Gastrocnemius medialis (tissue), 4 donors: ENCODE measurements around the gene OR2C1. TPM values are rescaled to one million over a fixed set of nuclear protein-coding genes. Genes with fewer than 3 reads are reported as not detected.

Experiments used
- ATAC-seq, 2 donors: fragments of 150-250 bp; one replicate each; pipeline ENCODE4 v1.9.1; 2016
- DNase-seq, 2 donors: peaks; one replicate each; pipeline ENCODE4 v3.0.0-alpha.2; 2019
- H3K27ac ChIP-seq, 4 donors: fragments of 200-600 bp; sonication (generic); 1 replicate in 1 of 4; 2 replicates in 3 of 4; pipeline ENCODE4 v1.5.1; 2016 to 2018; ENCODE audit warnings: mild to moderate bottlenecking in 2 of 4, moderate library complexity in 1 of 4
- H3K27me3 ChIP-seq, 3 donors: fragments of 200-600 bp; sonication (generic) in 2 of 3; 1 replicate in 1 of 3; 2 replicates in 2 of 3; pipeline versions ENCODE4 v1.5.1 to v1.6.0; 2016 to 2019; ENCODE audit warnings: mild to moderate bottlenecking in 1 of 3, moderate library complexity in 1 of 3
- H3K36me3 ChIP-seq, 2 donors: fragments of 200-600 bp; sonication (generic) in 1 of 2; one replicate each; pipeline ENCODE4 v1.5.1; 2017 to 2018
- H3K4me1 ChIP-seq, 2 donors: fragments of 200-600 bp; sonication (generic) in 1 of 2; one replicate each; pipeline ENCODE4 v1.5.1; 2016 to 2017; ENCODE audit warnings: mild to moderate bottlenecking in 2 of 2
- H3K4me3 ChIP-seq, 4 donors: fragments of 200-600 bp; sonication (generic) in 3 of 4; 1 replicate in 1 of 4; 2 replicates in 3 of 4; pipeline ENCODE4 v1.5.1; 2016 to 2019; ENCODE audit warnings: mild to moderate bottlenecking in 2 of 4
- H3K9me3 ChIP-seq, 3 donors: fragments of 200-600 bp; sonication (generic) in 2 of 3; 1 replicate in 1 of 3; 2 replicates in 2 of 3; pipeline ENCODE4 v1.5.1; 2016 to 2019
- CTCF ChIP-seq, 5 experiments: fragments of 450-650 bp in 3 of 5; fragments of 200-600 bp in 2 of 5; sonication (generic) in 2 of 5; IDR thresholded peaks in 4 of 5; conservative IDR thresholded peaks in 1 of 5; 1 replicate in 4 of 5; 2 replicates in 1 of 5; pipeline ENCODE4 v1.5.1; 2016 to 2019; ENCODE audit warnings: antibody characterized with exemption in 5 of 5, mild to moderate bottlenecking in 3 of 5, moderate library complexity in 3 of 5
- POLR2A ChIP-seq, 2 donors: fragments of 450-650 bp; IDR thresholded peaks; one replicate each; pipeline ENCODE4 v1.6.1; 2017; ENCODE audit warnings: antibody characterized with exemption in 2 of 2, mild to moderate bottlenecking in 2 of 2, moderate library complexity in 2 of 2
- in situ Hi-C, 4 donors: fragments of 200-750 bp; cut with MboI; loops; one replicate each; pipeline versions ENCODE4 v1.15.0 to v1.8.0; 2017; ENCODE audit warnings: low sequenced_read_pairs in 4 of 4
- intact Hi-C: fragments of 100-400 bp; cut with DNase I; formaldehyde crosslinking; loops from one replicate; pipeline ENCODE4 v1.15.1; 2023; ENCODE audit warnings: low total_unique reads
- total RNA-seq, 4 donors: library from RNA; depleted of rRNA; stranded (reverse); fragments of >200 nt; gene quantifications; one replicate each; pipeline versions ENCODE4 v1.1.0 to v1.2.3, GENCODE V29; 2016

The OR2C1 gene
- total RNA-seq, 4 donors from 2014 or later = not detected

- no peaks in the 10 kb centered on the region for H3K4me1 ChIP-seq
- intact Hi-C loops = no loop called here
- H3K36me3 ChIP-seq = peaks cover 8 to 86% of the 10 kb centered on the region in 2 donors
- DNase-seq (no peak), ATAC-seq (no peak)
- no peak overlapping the region for H3K27ac ChIP-seq
- H3K27me3 ChIP-seq = no peaks in the 10 kb centered on the region
- peaks cover 0 to 62% (median 12%) of the 10 kb centered on the region in 3 donors for H3K9me3 ChIP-seq
- TF ChIP-seq POLR2A (IDR thresholded peaks at IDR 0.05) (no peak), CTCF (IDR thresholded peaks at IDR 0.05 in 4 of 5, conservative IDR thresholded peaks at IDR 0.05 in 1 of 5) (no peak)
- in situ Hi-C loops = no loop called here
- peak overlapping the region in 1 of 4 donors; percentile 13 for H3K4me3 ChIP-seq
Observed at GRCh38 chr16:3389663-3390338, 34.1 kb downstream of the OR2C1 start.

GRCh38 chr16:3400446-3400778 is 44.7 kb downstream of the OR2C1 start:
- H3K4me1 ChIP-seq = peaks cover 16 to 21% of the 10 kb centered on the region in 2 donors
- H3K4me3 ChIP-seq = peak overlapping the region; percentile 83 to 92 (median 90)
- DNase-seq = no peak
- peak overlapping the region; percentile 81 to 92 (median 90) for H3K27ac ChIP-seq
- TF ChIP-seq POLR2A (IDR thresholded peaks at IDR 0.05) (no peak), CTCF (IDR thresholded peaks at IDR 0.05 in 4 of 5, conservative IDR thresholded peaks at IDR 0.05 in 1 of 5) (no peak)
- peaks cover 9 to 66% of the 10 kb centered on the region in 2 donors for H3K36me3 ChIP-seq
- in situ Hi-C loops (loop anchor here in 2 of 4 donors (10.0 to 25.0 kb wide), 2 partner anchors 94 to 113 kb away; partner anchors contain the start of genes C16orf90 (in 1 of the 2) and ZNF263 (in 1 of the 2)), intact Hi-C loops (loop anchor here (2.0 kb wide), 3 partner anchors 36 to 166 kb away; partner anchors contain the start of genes ZNF200 and ZNF263)
- no peaks in the 10 kb centered on the region for H3K27me3 ChIP-seq
- peaks cover 0 to 14% (median 0%) of the 10 kb centered on the region in 3 donors for H3K9me3 ChIP-seq
- ATAC-seq = no peak

- peak within 1 kb of the TSS; percentile 81 to 92 (median 90) for H3K27ac ChIP-seq
- intact Hi-C loops = loop anchor here (1.0 to 2.0 kb wide), 8 partner anchors 36 to 166 kb away; partner anchors contain the start of genes NAA60, TIGD7, ZNF200 and ZNF263
- TF ChIP-seq POLR2A (IDR thresholded peaks at IDR 0.05) (peak; percentile 64 to 70), CTCF (IDR thresholded peaks at IDR 0.05 in 4 of 5, conservative IDR thresholded peaks at IDR 0.05 in 1 of 5) (peak in 1 of 5 experiments; percentile 23)
- peak; percentile 99 for DNase-seq
- peaks cover 0 to 14% (median 3%) of the 10 kb centered on the region in 3 donors for H3K9me3 ChIP-seq
- in situ Hi-C loops = loop anchor here in 2 of 4 donors (10.0 to 25.0 kb wide), 2 partner anchors 94 to 114 kb away; partner anchors contain the start of genes C16orf90 (in 1 of the 2) and ZNF263 (in 1 of the 2)
- peak within 1 kb of the TSS; percentile 83 to 92 (median 90) for H3K4me3 ChIP-seq
- peaks cover 16 to 21% of the 10 kb centered on the region in 2 donors for H3K4me1 ChIP-seq
- peaks cover 10 to 66% of the 10 kb centered on the region in 2 donors for H3K36me3 ChIP-seq
- no peaks in the 10 kb centered on the region for H3K27me3 ChIP-seq
- peak; percentile 99 for ATAC-seq
Observed at GRCh38 chr16:3400779-3401688, 45.3 kb downstream of the OR2C1 start, which contains the start of the genes ZNF174 and ZSCAN32. ZNF174 (plus strand) TSS chr16:3401215; CDS start chr16:3402005, 790 bp downstream. ZSCAN32 (minus strand) TSS chr16:3401004; CDS start chr16:3397557, 3,447 bp downstream.

DNA sequence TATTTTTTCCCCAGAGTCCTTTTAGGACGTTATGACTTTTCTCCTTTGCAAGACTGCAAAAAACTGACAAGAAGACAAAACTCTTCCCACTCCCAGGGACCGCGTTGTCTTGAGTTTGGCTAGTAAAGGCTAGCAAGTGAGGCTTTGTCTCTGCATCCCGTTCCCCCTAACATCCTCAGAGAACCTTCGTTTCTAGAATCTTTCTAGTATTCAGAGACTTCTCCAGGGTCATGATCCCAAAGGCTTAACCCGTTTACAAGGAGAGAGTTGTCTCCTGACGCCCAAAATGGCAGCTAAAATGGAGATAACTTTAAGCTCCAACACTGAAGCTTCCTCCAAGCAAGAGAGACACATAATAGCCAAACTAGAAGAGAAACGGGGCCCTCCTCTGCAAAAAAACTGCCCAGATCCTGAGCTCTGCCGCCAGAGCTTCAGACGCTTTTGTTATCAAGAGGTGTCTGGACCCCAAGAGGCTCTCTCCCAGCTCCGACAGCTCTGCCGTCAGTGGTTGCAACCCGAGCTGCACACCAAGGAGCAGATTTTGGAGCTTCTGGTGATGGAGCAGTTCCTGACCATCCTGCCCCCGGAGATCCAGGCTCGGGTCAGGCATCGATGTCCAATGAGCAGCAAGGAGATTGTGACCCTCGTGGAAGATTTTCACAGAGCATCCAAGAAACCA is 46.2 kb downstream of the OR2C1 start:
- intact Hi-C loops (loop anchor here (1.0 to 2.0 kb wide), 8 partner anchors 37 to 167 kb away; partner anchors contain the start of genes NAA60, TIGD7, ZNF200 and ZNF263), in situ Hi-C loops (loop anchor here in 2 of 4 donors (10.0 to 25.0 kb wide), 2 partner anchors 93 to 115 kb away; partner anchors contain the start of genes C16orf90 (in 1 of the 2) and ZNF263 (in 1 of the 2))
- H3K27ac ChIP-seq = peak overlapping the region; percentile 81 to 92 (median 90)
- H3K4me3 ChIP-seq = peak overlapping the region; percentile 83 to 92 (median 90)
- TF ChIP-seq CTCF (IDR thresholded peaks at IDR 0.05 in 4 of 5, conservative IDR thresholded peaks at IDR 0.05 in 1 of 5) = no peak
- TF ChIP-seq POLR2A (IDR thresholded peaks at IDR 0.05) = no peak
- peaks cover 16 to 21% of the 10 kb centered on the region in 2 donors for H3K4me1 ChIP-seq
- H3K9me3 ChIP-seq = peaks cover 0 to 21% (median 8%) of the 10 kb centered on the region in 3 donors
- no peak for ATAC-seq
- H3K36me3 ChIP-seq = peaks cover 11 to 66% of the 10 kb centered on the region in 2 donors
- H3K27me3 ChIP-seq = no peaks in the 10 kb centered on the region
- no peak for DNase-seq
